GM12875 (cell line): Measurements from ENCODE around the gene SMS.

Experiments used
- H3K4me3 ChIP-seq: one replicate; pipeline ENCODE4 v1.5.1; 2011; ENCODE audit warnings: low read depth, low read length, control low read depth
- CTCF ChIP-seq: IDR thresholded peaks from 2 replicates; pipeline ENCODE4 v1.5.1; 2011; ENCODE audit warnings: low read depth, mild to moderate bottlenecking, control low read depth, inconsistent platforms, low read length, moderate library complexity, borderline replicate concordance; ENCODE audit not compliant: insufficient read depth

Gene SMS

GRCh38 chrX:21972046-21972445 is 31.5 kb downstream of the SMS start:
- no peak for TF ChIP-seq CTCF
- H3K4me3 ChIP-seq, result no peak overlapping the region

GRCh38 chrX:21972721-21973120 is 32.2 kb downstream of the SMS start:
- 0 out of 2 replicates have a peak, but pooled peaks have one; percentile 28 for TF ChIP-seq CTCF
- H3K4me3 ChIP-seq, result no peak overlapping the region

- TF ChIP-seq CTCF, result no peak
Measured at GRCh38 chrX:21973321-21974010, 33.0 kb downstream of the SMS start.

GRCh38 chrX:21974011-21974385 is 33.5 kb downstream of the SMS start:
- no peak overlapping the region for H3K4me3 ChIP-seq
- no peak for TF ChIP-seq CTCF

More at GRCh38 chrX:21973321-21974010, 33.0 kb downstream of the SMS start:
- H3K4me3 ChIP-seq, result no peak overlapping the region

- H3K4me3 ChIP-seq, result no peak overlapping the region
- no peak for TF ChIP-seq CTCF
Measured at GRCh38 chrX:21975242-21975641, 34.7 kb downstream of the SMS start.

GRCh38 chrX:21975812-21976211 is 35.3 kb downstream of the SMS start:
- TF ChIP-seq CTCF, result no peak
- no peak overlapping the region for H3K4me3 ChIP-seq

GRCh38 chrX:21978346-21978745 is 37.8 kb downstream of the SMS start:
- TF ChIP-seq CTCF, result no peak
- H3K4me3 ChIP-seq, result no peak overlapping the region
